ENCODE results near the gene RUFY2.

Gene RUFY2

GRCh38 chr10:68353537-68353936 is 53.5 kb downstream of the RUFY2 start:
- H3K4me3 ChIP-seq (ENCODE audit: low read depth, low read length) = no peak overlapping the region
- no peak for DNase-seq (ENCODE audit: low read depth)
- TF ChIP-seq CTCF (IDR thresholded peaks at IDR 0.05; ENCODE audit: low read depth, low read length) = no peak
- TF ChIP-seq MYC (IDR thresholded peaks at IDR 0.05; ENCODE audit: low read depth, low read length) = no peak
- no peak for TF ChIP-seq POLR2A (IDR thresholded peaks at IDR 0.05; ENCODE audit: extremely low read depth, insufficient read length)
- TF ChIP-seq MAX (IDR thresholded peaks at IDR 0.05; ENCODE audit: low read depth, low read length) = no peak

- H3K4me3 ChIP-seq (ENCODE audit: low read depth, low read length) = no peak overlapping the region
- TF ChIP-seq MAX (IDR thresholded peaks at IDR 0.05; ENCODE audit: low read depth, low read length) (peak; percentile 48; the same call in 1 of the 2 replicates), MYC (IDR thresholded peaks at IDR 0.05; ENCODE audit: low read depth, low read length) (peak; percentile 60), CTCF (IDR thresholded peaks at IDR 0.05; ENCODE audit: low read depth, low read length) (peak; percentile 89), POLR2A (IDR thresholded peaks at IDR 0.05; ENCODE audit: extremely low read depth, insufficient read length) (no peak)
- DNase-seq (ENCODE audit: low read depth) = peak; percentile 78
Observed at GRCh38 chr10:68348265-68348741, 58.8 kb downstream of the RUFY2 start.

GRCh38 chr10:68346774-68347173 is 60.3 kb downstream of the RUFY2 start:
- TF ChIP-seq MAX (IDR thresholded peaks at IDR 0.05; ENCODE audit: low read depth, low read length) (no peak), CTCF (IDR thresholded peaks at IDR 0.05; ENCODE audit: low read depth, low read length) (no peak), POLR2A (IDR thresholded peaks at IDR 0.05; ENCODE audit: extremely low read depth, insufficient read length) (no peak)
- H3K4me3 ChIP-seq (ENCODE audit: low read depth, low read length) = no peak overlapping the region

GRCh38 chr10:68345621-68346020 is 61.5 kb downstream of the RUFY2 start:
- TF ChIP-seq POLR2A (IDR thresholded peaks at IDR 0.05; ENCODE audit: extremely low read depth, insufficient read length) (no peak), CTCF (IDR thresholded peaks at IDR 0.05; ENCODE audit: low read depth, low read length) (no peak), MAX (IDR thresholded peaks at IDR 0.05; ENCODE audit: low read depth, low read length) (no peak), MYC (IDR thresholded peaks at IDR 0.05; ENCODE audit: low read depth, low read length) (no peak)
- no peak for DNase-seq (ENCODE audit: low read depth)
- no peak overlapping the region for H3K4me3 ChIP-seq (ENCODE audit: low read depth, low read length)

More at GRCh38 chr10:68346774-68347173, 60.3 kb downstream of the RUFY2 start:
- no peak for DNase-seq (ENCODE audit: low read depth)

- DNase-seq (ENCODE audit: low read depth) = no peak
- TF ChIP-seq MAX (IDR thresholded peaks at IDR 0.05; ENCODE audit: low read depth, low read length) (no peak), POLR2A (IDR thresholded peaks at IDR 0.05; ENCODE audit: extremely low read depth, insufficient read length) (no peak), MYC (IDR thresholded peaks at IDR 0.05; ENCODE audit: low read depth, low read length) (no peak), CTCF (IDR thresholded peaks at IDR 0.05; ENCODE audit: low read depth, low read length) (no peak)
- H3K4me3 ChIP-seq (ENCODE audit: low read depth, low read length) = no peak overlapping the region
Observed at GRCh38 chr10:68342909-68343516, 64.1 kb downstream of the RUFY2 start.

Measured in NB4 (cell line).